HEK293 (cell line): Measurements from ENCODE around the gene COL15A1.

ENCODE experiments used
- CTCF ChIP-seq: fragments of 450-650 bp; formaldehyde crosslinking; IDR thresholded peaks from 2 replicates; pipeline ENCODE4 v1.5.1; 2016; ENCODE audit warnings: missing biosample characterization, missing genetic modification characterization
- HOXD13 ChIP-seq: sonication (generic); formaldehyde crosslinking; IDR thresholded peaks from 2 replicates; pipeline ENCODE4 v1.8.0; 2022; ENCODE audit warnings: missing genetic modification reagents, borderline replicate concordance
- ZNF660 ChIP-seq: fragments of 450-650 bp; IDR thresholded peaks from 2 replicates; pipeline ENCODE4 v1.5.1; 2018; ENCODE audit warnings: missing biosample characterization, mild to moderate bottlenecking, missing genetic modification characterization

GRCh38 chr9:99095565-99095964, 151.9 kb downstream of the COL15A1 start:
- TF ChIP-seq CTCF = no peak
- no peak for TF ChIP-seq ZNF660
- TF ChIP-seq HOXD13 (CRISPR knock-in tag) = no peak
